Embryonic facial prominence (tissue), 1 donor: ENCODE measurements around the gene MIEF1.

Source experiments
- DNase-seq: peaks from one replicate; pipeline ENCODE4 v3.0.0-alpha.2; 2016; ENCODE audit errors: extremely low spot score

MIEF1 gene

DNA sequence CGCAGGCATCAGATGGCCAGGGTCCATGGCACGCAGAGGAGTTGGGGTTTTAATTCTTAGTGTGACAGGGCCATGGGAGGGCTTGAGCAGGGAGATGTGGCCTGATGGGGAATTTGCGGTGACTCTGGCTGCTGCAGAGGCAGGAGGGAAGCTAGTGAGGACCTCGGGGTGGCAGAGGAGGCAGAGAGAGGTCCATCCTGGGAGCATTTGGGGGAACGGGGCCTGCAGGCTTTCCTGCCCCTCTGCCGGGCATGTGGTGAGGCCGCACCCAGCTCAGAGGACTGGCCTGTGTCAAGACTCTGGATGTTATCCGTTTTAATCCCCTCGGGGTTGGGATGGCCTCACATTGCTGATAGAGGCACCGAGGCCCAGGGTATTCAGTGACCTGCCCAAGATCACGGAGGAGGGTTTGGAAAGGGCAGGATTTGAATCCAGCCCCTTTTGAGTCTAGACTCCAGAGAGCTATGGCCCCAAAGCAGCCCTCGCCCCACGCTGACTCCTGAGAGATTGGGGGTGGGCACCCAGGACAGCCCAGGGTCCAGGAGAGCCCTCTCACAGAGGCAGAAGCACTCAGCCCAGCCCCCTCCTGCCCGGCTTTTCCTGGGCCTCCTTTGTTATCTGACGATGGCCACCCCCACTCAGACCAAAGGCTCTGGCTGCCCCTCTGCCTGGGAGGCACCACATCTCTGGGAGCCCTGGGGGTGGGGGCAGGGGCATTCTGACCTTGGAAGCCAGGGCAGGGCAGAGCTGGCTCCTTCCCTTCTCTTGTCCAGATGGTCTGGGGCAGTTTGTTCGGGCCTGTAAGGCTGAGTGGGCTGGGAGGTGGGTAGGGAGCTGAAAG is 31.4 kb upstream of the MIEF1 start:
- DNase-seq = no peak

- no peak for DNase-seq
Observed at GRCh38 chr22:39471381-39472141, 30.5 kb upstream of the MIEF1 start.

- DNase-seq = no peak
Observed at GRCh38 chr22:39472570-39473556, 29.2 kb upstream of the MIEF1 start.

DNA sequence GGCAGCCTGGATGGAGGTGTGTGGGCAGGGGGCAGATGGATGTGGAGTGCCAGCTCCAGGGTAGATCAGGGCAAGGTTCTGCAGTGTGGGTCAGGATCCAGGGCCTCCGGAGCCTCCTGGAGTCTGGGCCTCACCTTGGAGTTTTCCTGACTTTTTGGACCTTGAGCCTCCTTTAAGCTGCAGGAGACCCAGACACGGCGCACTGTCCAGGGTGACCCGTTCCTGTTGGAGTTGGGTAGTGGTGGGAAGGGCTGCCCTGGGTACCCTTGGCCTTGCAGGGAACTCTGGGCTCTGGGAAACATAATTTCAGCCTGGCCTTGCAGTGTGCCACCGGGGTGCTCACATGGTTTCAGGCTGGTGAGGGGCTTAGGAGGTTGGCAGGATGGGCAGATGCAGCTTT is 28.2 kb upstream of the MIEF1 start:
- DNase-seq = no peak

- DNase-seq = no peak
Observed at GRCh38 chr22:39474351-39475111, 27.6 kb upstream of the MIEF1 start.

GRCh38 chr22:39475337-39475736 is 26.8 kb upstream of the MIEF1 start:
- no peak for DNase-seq

GRCh38 chr22:39475902-39476301 is 26.2 kb upstream of the MIEF1 start:
- no peak for DNase-seq

- no peak for DNase-seq
Observed at GRCh38 chr22:39476664-39477063, 25.4 kb upstream of the MIEF1 start.

DNA sequence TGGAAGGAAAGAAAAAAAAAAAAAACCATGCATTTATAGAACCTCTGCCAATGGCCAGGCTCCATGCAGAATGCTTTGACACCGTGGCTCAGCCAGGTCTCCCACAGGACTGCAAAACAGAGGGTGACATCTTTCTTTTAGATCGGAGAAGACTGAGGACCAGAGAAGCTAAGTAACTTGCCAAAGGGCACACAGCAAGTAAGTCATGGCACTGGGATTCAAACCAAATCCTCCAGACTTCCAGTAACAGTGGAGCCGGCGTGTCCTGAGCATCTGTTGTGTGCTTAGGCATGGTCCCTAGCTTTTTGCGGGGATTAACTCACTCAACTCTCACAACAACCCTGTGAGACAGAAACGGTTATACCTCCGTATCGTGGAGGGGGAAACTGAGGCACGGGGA is 24.5 kb upstream of the MIEF1 start:
- no peak for DNase-seq

GRCh38 chr22:39478441-39478850 is 23.6 kb upstream of the MIEF1 start:
- DNase-seq = no peak

GRCh38 chr22:39479254-39479653 is 22.8 kb upstream of the MIEF1 start:
- DNase-seq = no peak

- DNase-seq = no peak
Observed at GRCh38 chr22:39480557-39480956, 21.5 kb upstream of the MIEF1 start.

- no peak for DNase-seq
Observed at GRCh38 chr22:39481054-39481453, 21.0 kb upstream of the MIEF1 start.

GRCh38 chr22:39481595-39481994 is 20.5 kb upstream of the MIEF1 start:
- DNase-seq = no peak

GRCh38 chr22:39482768-39483167 is 19.3 kb upstream of the MIEF1 start:
- no peak for DNase-seq

GRCh38 chr22:39486951-39487825 is 14.9 kb upstream of the MIEF1 start:
- no peak for DNase-seq

- DNase-seq = no peak
Observed at GRCh38 chr22:39487826-39488520, 14.1 kb upstream of the MIEF1 start.

DNA sequence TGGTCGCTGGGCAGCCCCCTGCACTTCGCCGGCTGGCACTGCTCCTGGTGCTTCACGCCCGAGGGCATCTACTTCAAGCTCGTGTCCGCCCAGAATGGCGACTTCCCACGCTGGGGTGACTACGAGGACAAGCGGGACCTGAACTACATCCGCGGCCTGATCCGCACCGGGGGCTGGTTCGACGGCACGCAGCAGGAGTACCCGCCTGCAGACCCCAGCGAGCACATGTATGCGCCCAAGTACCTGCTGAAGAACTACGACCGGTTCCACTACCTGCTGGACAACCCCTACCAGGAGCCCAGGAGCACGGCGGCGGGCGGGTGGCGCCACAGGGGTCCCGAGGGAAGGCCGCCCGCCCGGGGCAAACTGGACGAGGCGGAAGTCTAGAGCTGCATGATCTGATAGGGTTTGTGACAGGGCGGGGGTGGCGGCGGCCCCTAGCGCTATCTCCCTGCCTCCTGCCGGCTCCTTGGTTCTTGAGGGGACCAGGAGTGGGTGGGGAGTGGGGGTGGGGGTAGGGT is 13.5 kb upstream of the MIEF1 start:
- DNase-seq = no peak
